ENCODE results near the gene ARPP21.

ARPP21 gene

DNA sequence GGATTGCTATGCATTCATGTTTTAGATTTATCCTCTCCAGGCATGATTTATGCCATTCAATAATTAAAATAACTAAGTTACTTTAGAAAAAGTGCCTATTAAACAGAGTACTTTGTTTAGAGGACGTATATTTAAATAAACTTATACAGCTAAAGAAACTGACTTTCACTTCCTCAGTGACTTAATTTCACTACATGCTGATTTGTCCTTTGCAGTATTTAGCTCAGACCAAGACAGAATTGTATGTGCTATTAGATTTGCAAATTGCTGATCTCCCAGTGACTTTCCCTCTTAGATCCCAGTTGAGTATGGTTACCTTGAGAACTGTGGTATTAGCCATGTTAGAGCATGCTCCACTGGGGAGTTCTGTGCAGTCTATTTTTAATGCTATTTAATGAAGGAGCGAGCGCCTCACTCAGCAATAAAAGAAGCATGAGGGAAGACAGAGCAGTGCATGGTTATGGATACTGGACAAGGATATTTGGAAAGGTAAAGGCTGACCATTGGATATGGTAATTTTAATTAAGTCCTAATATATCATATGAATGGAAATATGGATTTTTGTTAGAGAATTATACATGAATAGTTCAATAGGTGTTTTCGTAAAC lies 2.7 kb downstream of the ARPP21 start:
- DNase-seq (ENCODE audit: low spot score) = no peak

DNA sequence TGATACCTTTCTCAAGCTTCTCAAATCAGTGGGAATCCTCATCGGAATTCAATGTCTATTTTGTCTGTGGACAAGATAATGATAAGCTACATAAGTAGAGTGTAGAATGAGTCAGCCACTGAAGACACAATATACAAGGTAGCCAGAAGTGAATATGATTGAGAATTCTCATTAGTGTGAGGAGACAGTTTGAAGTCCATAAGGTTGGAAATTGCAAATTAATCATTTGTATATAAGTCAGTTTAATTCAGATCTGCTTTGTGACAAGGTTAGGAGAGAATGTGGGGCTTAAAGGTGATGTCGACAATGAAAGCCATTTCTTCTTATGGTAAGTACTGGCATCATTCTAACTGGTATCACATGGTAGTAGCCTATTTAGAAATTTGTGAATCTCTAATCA lies 4.2 kb downstream of the ARPP21 start:
- DNase-seq (ENCODE audit: low spot score) = no peak

DNA sequence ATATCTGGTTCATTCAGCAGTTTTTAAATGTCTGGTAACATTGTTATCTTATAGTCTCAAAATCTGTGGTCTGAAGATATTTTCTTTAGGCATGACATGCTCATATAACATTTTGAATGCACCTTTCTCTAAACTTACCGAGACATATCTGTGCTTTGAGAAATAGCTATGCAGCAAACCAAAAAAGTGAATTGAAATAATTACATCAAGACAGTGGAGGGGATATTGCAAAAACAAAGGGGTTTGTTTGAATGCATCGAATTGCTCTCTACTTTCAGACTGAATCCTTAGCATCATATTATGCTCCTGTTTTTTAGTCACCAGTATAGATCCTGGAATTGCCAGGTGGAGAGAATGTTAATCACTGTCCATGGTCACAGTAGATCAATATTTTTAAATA lies 5.1 kb downstream of the ARPP21 start:
- DNase-seq (ENCODE audit: low spot score) = no peak

DNA sequence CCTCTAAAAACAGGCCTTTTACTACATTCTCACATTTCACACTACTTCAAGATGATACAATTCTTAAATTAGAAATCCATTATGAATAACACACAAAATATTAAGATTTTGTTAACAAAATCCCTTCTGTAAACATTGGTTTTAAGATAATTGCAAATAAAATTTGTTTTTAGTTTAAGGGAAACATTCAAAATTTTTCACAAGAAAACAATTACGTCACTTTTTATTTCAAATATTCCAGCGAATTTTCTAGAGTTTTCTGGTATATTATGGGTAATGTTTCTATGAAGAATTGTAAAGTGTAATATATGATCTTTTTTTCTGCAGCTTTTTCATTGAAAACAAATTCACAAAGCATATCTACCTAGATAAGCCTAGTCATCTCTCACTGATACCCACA lies 5.9 kb downstream of the ARPP21 start:
- DNase-seq (ENCODE audit: low spot score) = no peak

DNA sequence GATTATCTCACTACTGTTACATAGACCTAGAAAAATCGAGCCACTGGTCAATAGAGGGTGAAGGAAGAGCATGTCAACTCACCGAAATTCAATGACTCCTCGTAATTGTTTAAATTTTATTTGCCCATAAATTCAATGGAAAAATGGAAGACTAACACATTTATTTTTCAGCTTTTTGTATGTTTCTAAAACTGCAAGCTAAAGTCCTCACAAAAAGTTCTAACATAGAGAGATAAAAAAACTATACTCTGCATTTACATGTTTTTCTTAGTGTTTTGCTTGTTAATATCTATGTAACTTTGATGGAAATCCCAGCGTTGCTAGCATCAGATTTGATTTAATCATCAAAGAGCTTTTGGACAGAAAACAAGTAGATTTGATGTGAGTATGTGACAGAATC lies 6.8 kb downstream of the ARPP21 start:
- DNase-seq (ENCODE audit: low spot score) = no peak

DNA sequence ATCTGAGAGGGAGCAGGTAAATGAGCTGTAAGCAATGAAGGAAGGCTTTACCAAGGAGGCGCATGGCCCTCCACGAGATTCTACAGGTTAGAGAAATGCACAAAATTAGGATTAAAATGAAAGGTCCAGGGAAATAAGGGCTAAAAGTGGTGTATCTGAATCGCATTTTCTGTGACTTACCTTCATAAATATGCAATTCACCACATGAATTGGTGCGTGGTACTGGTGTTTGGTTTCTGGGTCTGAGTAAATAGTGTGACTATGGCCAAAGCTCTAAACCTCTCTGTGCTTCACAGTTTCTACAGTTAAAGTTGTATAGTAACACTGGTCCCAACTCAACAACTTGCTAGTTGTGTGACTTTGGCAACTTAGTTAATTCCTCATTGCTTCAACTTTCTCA lies 8.1 kb downstream of the ARPP21 start:
- no peak for DNase-seq (ENCODE audit: low spot score)

DNA sequence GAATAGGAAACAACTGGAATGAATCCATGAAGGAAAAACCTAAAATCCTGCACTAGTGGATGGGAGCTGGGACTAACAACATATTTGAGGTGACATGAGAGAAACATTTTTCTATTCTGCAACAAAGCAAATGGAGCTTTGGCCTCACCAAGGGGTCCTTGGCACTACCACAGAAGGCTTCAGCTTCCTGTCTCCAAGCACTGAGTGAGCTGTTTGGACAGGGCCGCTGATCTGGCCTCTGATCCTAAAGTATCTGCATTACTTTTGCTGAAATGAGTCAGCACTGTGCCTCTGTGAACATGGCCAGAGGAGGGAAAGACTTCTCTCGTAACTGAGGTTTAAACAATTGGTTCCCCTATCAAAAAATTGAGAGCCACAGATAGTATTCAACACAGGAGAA lies 9.0 kb downstream of the ARPP21 start:
- DNase-seq (ENCODE audit: low spot score) = no peak

DNA sequence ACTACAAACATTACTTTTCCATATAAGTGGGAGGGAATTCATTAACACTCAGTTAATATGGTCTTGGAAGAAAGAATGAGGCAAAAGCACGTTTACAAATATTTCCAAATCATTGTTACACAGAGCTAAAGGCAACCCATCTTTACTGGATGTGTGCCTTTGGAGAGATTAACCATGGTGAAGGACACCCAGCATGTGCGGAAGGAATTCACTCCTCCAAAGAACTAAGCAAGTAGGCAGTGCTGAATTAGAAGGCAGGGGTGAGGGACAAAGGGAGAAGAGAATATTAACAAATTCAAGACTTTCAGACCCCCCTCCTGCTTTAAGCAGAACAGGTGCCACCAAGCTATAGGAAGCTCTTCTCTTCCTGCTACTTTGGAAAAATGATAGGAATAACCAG lies 10.1 kb downstream of the ARPP21 start:
- DNase-seq (ENCODE audit: low spot score) = no peak

DNA sequence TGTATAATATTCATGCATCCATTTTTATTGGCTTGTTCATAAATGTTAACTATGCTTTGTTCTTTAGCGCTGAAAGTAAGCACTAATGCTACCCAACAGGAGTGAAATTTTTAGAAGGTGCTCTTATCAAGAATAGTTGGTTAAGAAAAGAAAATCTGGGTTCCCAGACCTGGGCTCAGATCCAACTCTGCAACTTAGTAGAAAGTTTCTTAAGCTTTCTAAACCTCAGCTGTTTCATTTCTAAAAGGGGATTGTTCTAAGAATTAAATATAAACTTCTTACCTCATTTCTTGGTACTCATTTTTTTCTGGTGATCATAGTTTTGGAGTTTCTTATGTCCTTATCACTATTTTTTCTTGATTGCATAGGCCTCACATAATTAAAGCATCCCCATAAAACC lies 12.1 kb downstream of the ARPP21 start:
- no peak for DNase-seq (ENCODE audit: low spot score)

DNA sequence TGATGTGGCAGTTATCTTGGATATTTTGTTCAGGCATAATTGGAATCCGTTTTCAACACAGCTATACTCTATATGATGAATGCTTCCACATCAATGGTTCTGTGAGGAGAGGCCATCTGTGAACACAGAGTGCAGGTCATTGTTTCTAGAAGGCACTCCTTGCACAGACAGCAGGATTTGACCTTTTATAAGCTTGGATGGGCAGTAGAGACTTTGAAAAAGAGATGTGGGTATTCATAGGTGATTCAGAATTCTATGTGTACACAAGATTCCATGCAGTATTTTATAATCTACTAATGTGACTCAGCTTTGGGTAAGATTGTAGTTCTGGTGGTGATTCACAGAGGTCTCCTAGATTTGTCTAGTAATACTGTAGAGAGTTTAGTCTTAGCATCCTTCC lies 12.5 kb downstream of the ARPP21 start:
- no peak for DNase-seq (ENCODE audit: low spot score)

DNA sequence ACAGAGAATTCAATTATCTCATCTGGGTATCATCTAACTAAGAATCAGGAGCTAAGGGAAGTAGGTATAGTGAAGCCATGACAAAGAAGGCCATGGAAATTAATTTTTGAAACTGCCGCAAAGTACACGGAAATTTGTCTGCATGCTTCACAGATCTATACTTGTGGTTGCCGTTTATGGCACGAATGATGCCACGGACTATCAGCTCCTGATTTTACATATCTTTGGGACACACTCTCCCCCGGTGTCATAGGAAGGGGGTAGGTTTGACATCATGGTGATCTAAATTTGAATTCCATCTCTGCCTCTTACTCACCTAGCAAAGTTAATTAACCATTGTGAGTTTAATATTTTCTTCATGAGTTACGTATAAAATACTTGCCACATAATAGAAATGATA lies 14.0 kb downstream of the ARPP21 start:
- DNase-seq (ENCODE audit: low spot score) = no peak

DNA sequence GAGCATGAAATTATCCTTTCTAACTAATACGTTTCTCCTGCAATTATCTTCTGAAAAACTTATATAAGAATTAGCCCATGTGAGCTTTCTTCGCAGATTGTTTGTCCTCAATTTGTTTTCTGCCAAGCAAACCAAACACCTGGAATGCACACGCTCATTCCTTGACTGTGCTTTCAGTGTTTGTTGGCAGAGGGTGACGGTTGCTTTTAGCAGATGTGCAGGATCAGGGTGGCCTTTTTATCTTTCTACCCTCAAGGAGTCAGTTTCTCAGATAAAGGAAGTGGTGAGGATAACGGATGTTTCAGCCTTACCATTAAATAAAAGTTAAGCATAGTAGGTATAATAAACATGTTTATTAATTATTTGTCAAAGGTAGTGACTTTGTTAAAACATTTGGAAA lies 15.2 kb downstream of the ARPP21 start:
- DNase-seq (ENCODE audit: low spot score) = no peak

DNA sequence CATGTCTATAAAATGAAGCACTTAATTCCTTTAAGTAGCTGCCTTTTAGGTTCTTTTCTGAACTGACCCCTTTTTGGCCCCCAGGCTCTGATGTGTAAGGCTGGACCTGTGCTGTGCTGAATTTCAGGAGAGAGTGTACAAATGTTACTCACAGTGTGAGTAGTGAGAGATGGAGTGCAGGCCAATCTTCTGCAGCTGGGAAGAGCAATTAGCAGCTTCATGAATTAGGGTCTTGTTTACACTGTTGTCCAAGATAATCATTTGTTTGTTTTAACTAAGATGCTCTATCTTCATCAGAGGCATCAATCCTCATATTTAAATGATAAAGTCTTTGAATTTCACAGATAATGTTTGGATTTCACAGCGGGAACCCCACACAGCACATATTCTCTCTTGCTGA lies 19.4 kb downstream of the ARPP21 start:
- no peak for DNase-seq (ENCODE audit: low spot score)

DNA sequence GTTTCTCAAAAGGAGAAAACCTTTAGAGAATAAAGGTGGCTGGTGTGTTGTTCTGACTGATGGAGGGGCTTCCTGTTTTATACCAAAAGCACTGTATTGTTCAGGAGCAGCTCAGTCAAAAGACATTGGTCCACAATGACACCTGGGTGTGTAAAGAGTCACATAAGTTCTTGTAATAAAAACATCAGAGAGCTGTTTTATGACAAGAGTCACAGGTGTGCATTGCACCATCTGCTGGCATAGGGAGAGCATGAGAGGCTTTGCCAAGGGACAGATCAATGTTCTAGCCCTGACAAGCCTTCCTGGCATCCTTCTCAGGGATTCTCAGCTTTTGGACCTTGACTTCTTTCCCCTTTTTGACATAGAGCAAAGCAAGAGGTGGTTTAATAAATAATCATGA lies 20.4 kb downstream of the ARPP21 start:
- no peak for DNase-seq (ENCODE audit: low spot score)

DNA sequence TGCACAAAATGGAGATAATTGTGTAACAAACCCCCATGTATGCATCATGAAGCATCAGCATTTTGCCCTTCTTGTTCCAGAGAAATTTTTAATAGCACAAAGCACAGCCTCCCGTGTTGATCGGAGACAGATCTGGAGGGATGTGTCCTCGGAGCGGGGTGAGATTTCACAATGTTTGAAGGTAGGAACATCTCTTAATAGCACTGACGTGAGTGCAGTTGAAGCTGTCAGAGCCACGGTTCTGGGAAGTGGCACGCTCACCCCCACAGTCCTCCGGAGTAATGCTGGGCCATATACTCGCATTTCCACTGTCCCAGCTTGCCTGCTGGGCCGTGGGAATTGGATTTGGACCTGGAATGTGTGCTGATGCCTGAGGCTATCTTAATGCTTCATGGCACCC lies 24.1 kb downstream of the ARPP21 start:
- DNase-seq (ENCODE audit: low spot score) = no peak

DNA sequence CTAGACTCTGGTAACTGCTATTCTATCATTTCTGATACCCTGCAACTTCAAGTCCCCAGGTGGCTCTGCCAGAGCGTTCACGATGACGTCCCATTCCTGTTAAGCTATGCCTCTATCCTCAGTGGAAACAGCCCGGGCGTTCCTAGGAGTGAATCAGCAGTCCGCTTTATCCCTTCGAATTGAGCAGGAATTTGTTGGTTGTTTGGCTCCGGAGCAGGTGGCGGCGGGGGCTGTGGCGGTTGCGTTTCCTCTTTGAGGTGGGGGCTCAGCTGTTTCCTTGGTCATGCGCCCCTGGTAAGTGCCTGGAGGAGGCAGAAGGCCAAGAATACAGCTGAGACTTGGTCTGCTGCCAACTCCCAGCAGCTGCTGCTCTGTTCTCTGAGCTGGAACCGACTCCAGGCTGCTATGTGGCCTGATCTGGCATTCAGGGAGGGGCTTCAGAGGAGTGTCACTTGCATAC lies 25.2 kb downstream of the ARPP21 start:
- DNase-seq (ENCODE audit: low spot score) = peak; percentile 75

DNA sequence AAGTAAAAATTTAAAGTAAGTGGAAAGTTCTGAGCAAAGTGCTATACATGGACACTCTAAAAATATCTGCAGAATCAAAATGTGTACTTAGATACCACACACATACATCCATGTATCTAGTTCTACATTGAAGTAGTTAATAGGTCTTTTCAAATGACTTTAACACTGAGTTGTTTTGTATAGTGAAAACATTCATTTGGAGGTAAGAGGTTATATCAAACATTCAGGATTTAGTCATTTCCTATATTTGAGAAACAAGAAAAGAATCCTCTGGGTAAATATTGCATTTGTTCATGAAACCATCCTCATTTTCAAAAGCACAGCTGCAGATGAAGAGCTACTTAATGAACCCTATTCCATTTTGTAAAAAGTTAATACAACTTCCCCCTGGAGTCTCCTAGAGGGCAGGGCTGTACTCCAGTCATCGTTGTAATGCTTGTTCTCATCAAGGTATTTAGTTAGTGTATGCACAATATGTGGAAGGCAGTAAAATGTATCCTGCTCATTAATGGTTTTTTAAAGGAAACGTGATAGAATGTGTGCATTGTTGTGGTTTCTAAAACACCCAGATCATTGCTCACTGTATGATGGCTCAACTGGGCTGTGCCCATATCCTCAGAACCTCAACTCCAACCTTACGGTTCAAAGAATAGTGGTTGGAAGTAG lies 26.2 kb downstream of the ARPP21 start:
- no peak for DNase-seq (ENCODE audit: low spot score)

DNA sequence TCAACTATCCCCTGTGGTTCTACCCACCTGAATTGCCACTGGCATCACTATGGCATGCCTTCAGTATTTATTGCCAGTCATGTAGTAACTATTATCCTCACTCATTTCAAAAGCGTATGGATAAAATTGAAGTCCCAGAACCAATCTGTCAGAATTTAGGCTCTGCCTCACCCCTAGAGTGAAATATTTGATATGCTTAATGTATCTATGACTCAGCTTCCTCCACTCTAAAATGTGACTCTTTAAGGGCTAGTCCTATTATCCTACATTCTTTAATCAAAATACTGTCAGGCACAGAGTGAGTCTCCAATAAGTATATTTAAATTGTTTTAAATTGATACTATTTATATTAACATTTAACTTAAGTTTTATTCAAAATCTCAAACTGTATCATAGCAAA lies 27.6 kb downstream of the ARPP21 start:
- no peak for DNase-seq (ENCODE audit: low spot score)

DNA sequence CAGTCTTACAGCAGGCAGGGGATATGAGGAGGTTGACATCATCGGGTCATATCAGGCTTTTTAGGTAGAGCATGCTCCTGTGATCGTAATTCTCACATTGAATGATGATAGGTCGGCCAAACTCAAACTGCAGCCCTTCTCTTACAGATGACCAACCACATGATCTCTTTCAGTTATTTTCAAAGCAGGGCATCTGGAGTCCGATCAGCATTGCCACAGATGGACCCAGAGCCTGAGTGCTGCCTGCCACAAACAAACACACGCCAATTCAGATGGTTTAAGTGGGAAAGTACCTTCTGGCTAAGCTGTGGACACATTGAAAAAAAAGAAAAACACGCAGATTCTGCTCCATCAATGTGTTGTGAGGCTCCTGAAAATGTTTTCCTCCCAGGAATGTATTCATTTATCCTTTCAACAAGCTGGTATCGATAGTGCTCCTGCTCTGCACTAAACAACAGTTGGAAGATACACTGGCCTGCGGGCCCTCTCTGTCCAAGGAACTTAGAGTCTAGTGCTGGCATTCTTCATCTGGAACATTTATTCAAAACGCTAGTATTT lies 31.2 kb downstream of the ARPP21 start:
- no peak for DNase-seq (ENCODE audit: low spot score)

DNA sequence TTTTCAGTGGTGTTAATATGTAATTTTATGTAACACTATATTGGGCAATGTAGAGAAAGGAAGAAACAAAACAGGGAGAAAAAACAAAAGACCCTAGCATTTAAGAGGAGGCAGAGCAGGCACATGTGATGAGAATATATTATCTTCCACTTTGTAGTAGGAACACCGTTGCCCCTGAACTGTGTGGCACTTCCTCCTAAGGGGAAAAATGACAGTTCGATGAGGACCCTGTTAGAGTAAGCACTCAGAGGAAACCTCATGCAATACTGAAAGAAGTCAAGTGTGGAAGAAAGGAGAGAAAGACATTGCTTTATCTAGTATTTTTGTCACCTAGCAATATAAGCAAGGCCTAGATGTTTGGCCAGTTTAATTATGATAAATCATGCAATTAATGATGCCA lies 32.2 kb downstream of the ARPP21 start:
- no peak for DNase-seq (ENCODE audit: low spot score)

DNA sequence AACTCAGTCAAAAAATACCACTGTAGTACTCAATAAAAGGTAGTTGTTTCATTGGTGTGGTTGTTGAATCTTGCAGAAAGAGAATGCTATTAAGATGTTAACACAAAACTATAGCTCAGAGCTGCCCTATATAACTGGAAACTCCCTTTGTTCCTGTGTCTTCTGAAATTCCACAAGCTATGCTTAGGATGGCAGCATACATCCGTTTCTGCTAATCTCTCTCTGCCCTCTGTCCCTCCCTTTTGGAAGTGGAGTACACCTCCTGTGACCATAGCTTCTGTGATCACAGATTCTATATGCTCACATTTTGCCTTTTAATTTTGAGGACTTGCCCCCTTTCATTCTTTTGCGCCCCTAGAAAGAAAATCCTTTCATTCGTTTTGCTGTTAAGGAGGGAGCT lies 33.7 kb downstream of the ARPP21 start:
- no peak for DNase-seq (ENCODE audit: low spot score)

DNA sequence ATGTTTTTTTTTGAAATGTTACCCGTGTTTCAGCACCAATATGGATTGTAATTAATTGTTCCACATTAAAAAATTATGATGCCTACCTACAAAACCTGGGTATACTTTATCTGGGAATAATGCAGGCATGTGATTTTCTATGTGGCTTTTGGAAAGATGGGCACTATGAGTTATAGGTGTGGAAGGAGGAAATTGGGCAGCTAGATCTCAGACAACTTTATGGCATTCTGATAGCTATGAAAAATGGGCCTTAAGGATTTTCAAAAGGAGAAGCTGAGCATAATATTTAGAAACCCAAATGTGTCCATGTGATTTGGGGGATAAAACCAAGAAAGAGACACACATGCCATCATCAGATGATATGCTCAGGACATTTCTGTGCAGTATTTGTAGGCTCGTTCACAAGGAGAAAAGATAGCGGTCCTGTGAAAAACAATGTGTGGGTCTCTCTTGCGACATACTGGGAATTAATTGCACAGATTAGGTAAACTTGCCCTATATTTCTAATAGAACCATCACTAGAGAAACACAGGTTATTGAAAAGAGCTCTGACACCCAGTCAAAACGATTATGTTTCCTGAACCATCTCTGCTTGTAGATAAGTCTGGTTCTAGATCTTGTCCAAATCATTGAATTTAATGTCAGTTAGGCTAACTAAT lies 35.3 kb downstream of the ARPP21 start:
- no peak for DNase-seq (ENCODE audit: low spot score)

DNA sequence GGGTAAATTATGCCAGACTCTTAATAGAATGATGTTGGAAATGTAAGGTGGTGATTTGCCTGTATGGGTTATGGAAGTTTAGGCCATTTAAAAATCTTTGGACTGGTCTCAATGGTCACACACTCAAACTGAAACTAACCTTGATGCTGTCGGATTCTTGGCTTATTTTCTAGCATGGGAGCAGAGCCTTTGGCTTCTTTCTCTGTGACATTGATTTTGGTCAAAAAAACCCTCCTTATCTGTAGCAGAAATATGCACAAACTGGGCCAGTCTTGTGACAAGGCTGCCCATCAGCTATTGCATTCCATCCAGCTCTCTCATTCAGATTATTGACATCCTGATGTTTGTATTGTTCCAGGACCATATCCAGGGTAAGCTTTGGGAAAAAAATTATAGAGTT lies 35.9 kb downstream of the ARPP21 start:
- no peak for DNase-seq (ENCODE audit: low spot score)
